K562 (cell line): ENCODE data around the gene NLRP6. TPM values are rescaled to one million over a fixed set of nuclear protein-coding genes. Genes with fewer than 3 reads are reported as not detected.
"Not testable (repeated sequence)": the region's sequence is repeated elsewhere in the genome, so short reads cannot be mapped to it uniquely, and the experiment has no call there.

Source experiments
- ATAC-seq: fragments of 200-7000 bp; cut with Tn5 transposase; 3 replicates; pipeline ENCODE4 v1.9.1; 2020; ENCODE audit warnings: moderate library complexity
- BruUV-seq: library from RNA; stranded (reverse); fragments of 400-500 nt; replicated peaks from 2 replicates; lab custom pipeline; 2021; lab: Mats Ljungman, UMichigan
- CTCF ChIA-PET: fragments of 300-600 bp; formaldehyde crosslinking; extraction: SDS; loops from one replicate; lab custom pipeline; 2021; ENCODE audit warnings: low intra/inter-chr PET ratio; lab: Yijun Ruan, JAX
- POLR2A ChIA-PET: fragments of 300-600, 350-650 bp; sonication (Branson Sonifier 250); formaldehyde crosslinking; extraction: SDS; loops from one replicate; lab custom pipeline; 2021; ENCODE audit warnings: antibody characterized with exemption, inconsistent platforms; lab: Yijun Ruan, JAX
- DNase-seq, 4 experiments: peaks; one replicate each; pipeline versions ENCODE4 v3.0.0 to v3.0.0-alpha.2; 2011 to 2018; ENCODE audit warnings: low spot score in 3 of 4, mixed read lengths in 3 of 4; ENCODE audit errors: extremely low read depth in 1 of 4
- FAIRE-seq: peaks from 2 replicates; lab custom pipeline; 2011; peaks lifted over from hg19 to GRCh38; lab: Jason Lieb, UNC
- H2AFZ ChIP-seq: 2 replicates; pipeline ENCODE4 v1.6.0; 2011; ENCODE audit warnings: low read depth, low read length, control low read depth, inconsistent platforms
- H3K27ac ChIP-seq: fragments of 200-600 bp; 3 replicates; pipeline ENCODE4 v1.8.0; 2011; ENCODE audit warnings: low read depth, mild to moderate bottlenecking, control low read depth, inconsistent platforms, low read length, moderate library complexity, mixed read lengths; ENCODE audit errors: extremely low read depth
- H3K27me3 ChIP-seq, 2 experiments: fragments of 300-600 bp in 1 of 2; 2 replicates in 1 of 2; 3 replicates in 1 of 2; pipeline versions ENCODE4 v1.6.0 to v1.8.0; 2011; ENCODE audit warnings: inconsistent platforms in 2 of 2, low read length in 2 of 2, mild to moderate bottlenecking in 1 of 2, mixed read lengths in 1 of 2, moderate library complexity in 1 of 2; ENCODE audit not compliant: control insufficient read depth in 2 of 2, insufficient read depth in 2 of 2
- H3K36me3 ChIP-seq: fragments of 300-600 bp; 3 replicates; pipeline ENCODE4 v1.8.0; 2011; ENCODE audit warnings: mild to moderate bottlenecking, low read length, inconsistent platforms; ENCODE audit not compliant: control insufficient read depth, insufficient read depth
- H3K4me1 ChIP-seq, 2 experiments: fragments of 200-600 bp in 1 of 2; replicated peaks in 1 of 2; 2 replicates in 1 of 2; 3 replicates in 1 of 2; pipeline versions ENCODE4 v1.5.1 to v1.8.0; 2011; ENCODE audit warnings: inconsistent platforms in 2 of 2, low read length in 2 of 2, mild to moderate bottlenecking in 1 of 2, mixed read lengths in 1 of 2, moderate library complexity in 1 of 2; ENCODE audit not compliant: control insufficient read depth in 2 of 2, insufficient read depth in 2 of 2
- H3K4me2 ChIP-seq: 2 replicates; pipeline ENCODE4 v1.6.1; 2011; ENCODE audit warnings: low read length, control low read depth, inconsistent platforms, mixed read lengths; ENCODE audit not compliant: insufficient read depth
- H3K4me3 ChIP-seq: fragments of 200-600 bp; sonication (generic), shearing (Covaris generic); 2 replicates; pipeline ENCODE4 v1.5.1; 2016; ENCODE audit warnings: control low read depth, inconsistent platforms
- H3K79me2 ChIP-seq: fragments of 200-600 bp; 3 replicates; pipeline ENCODE4 v1.8.0; 2011; ENCODE audit warnings: low read length, inconsistent platforms; ENCODE audit not compliant: control insufficient read depth, insufficient read depth
- H3K9ac ChIP-seq, 2 experiments: 2 replicates each; pipeline versions ENCODE4 v1.6.0 to v1.6.1; 2011; ENCODE audit warnings: low read depth in 2 of 2, low read length in 2 of 2, control low read depth in 1 of 2, inconsistent platforms in 1 of 2, mild to moderate bottlenecking in 1 of 2, mixed read lengths in 1 of 2; ENCODE audit not compliant: insufficient read depth in 1 of 2
- H3K9me1 ChIP-seq: one replicate; pipeline ENCODE4 v1.6.0; 2011; ENCODE audit warnings: inconsistent platforms, mild to moderate bottlenecking, low read length, moderate library complexity; ENCODE audit not compliant: control insufficient read depth, insufficient read depth
- H3K9me3 ChIP-seq: replicated peaks from 2 replicates; pipeline ENCODE4 v1.5.1; 2011; ENCODE audit warnings: low read depth, low read length, inconsistent platforms; ENCODE audit not compliant: control insufficient read depth, insufficient read depth
- H4K20me1 ChIP-seq: replicated peaks from 2 replicates; pipeline ENCODE4 v1.6.1; 2011; ENCODE audit warnings: low read length, inconsistent platforms, mixed read lengths; ENCODE audit not compliant: control insufficient read depth, insufficient read depth
- TFAP4 ChIP-seq: sonication (generic); formaldehyde crosslinking; IDR thresholded peaks from 2 replicates; pipeline ENCODE4 v1.8.0; 2022; ENCODE audit warnings: missing genetic modification reagents, mild to moderate bottlenecking, moderate library complexity, borderline replicate concordance
- ZBTB7A ChIP-seq: IDR thresholded peaks from 2 replicates; pipeline ENCODE4 v1.6.1; 2011; ENCODE audit warnings: low read depth, mild to moderate bottlenecking, low read length, moderate library complexity, borderline replicate concordance; ENCODE audit not compliant: control insufficient read depth
- WGBS: fragments of 100-300 bp; shearing (Covaris generic); methylation state at CpG from one replicate; pipeline ENCODE4 v1.1.6; 2016; ENCODE audit warnings: low coverage, mixed read lengths; ENCODE audit not compliant: insufficient coverage; ENCODE audit errors: missing lambda C conversion rate; 5-methylcytosine and 5-hydroxymethylcytosine counted together
- in situ Hi-C: fragments of 300-500 bp; cut with MboI; formaldehyde crosslinking; loops from 4 replicates; pipeline ENCODE4 v1.15.0; 2018; ENCODE audit warnings: inconsistent platforms, mixed read lengths
- intact Hi-C: fragments of 100-400 bp; cut with micrococcal nuclease; formaldehyde crosslinking; loops from 2 replicates; pipeline ENCODE4 v1.14.2; 2022
- polyA plus RNA-seq, 8 experiments: library from polyadenylated mRNA; depleted of rRNA in 4 of 8; stranded (reverse) in 5 of 8; unstranded in 3 of 8; fragments of >200 nt; fragmentation: Nextera tagmentation in 2 of 8; fragmentation: Illumina TruSeq in 1 of 8; extraction: Ambion mirVana in 2 of 8; extraction: Trizol in 1 of 8; gene quantifications; 2 replicates each; pipeline versions ENCODE4 v1.2.1 to v1.2.3, GENCODE V29; 2011 to 2014; ENCODE audit warnings: inconsistent platforms in 1 of 8, missing spikeins in 1 of 8
- total RNA-seq, 7 experiments: library from RNA; depleted of rRNA in 6 of 7; stranded (reverse); fragments of >200 nt in 6 of 7; fragmentation: Illumina TruSeq in 2 of 7; extraction: Trizol in 2 of 7; gene quantifications; 2 replicates each; pipeline versions ENCODE4 v1.2.1 to v1.2.3, GENCODE V29; 2011 to 2021; ENCODE audit warnings: low replicate concordance in 1 of 7

The NLRP6 gene
- total and polyA plus RNA-seq, 9 of the 15 experiments (the other 6 are each of a cell fraction or from before 2014, with no cell fraction given) = 0.03 to 0.18 (median 0.15) TPM; not detected in 5

DNA sequence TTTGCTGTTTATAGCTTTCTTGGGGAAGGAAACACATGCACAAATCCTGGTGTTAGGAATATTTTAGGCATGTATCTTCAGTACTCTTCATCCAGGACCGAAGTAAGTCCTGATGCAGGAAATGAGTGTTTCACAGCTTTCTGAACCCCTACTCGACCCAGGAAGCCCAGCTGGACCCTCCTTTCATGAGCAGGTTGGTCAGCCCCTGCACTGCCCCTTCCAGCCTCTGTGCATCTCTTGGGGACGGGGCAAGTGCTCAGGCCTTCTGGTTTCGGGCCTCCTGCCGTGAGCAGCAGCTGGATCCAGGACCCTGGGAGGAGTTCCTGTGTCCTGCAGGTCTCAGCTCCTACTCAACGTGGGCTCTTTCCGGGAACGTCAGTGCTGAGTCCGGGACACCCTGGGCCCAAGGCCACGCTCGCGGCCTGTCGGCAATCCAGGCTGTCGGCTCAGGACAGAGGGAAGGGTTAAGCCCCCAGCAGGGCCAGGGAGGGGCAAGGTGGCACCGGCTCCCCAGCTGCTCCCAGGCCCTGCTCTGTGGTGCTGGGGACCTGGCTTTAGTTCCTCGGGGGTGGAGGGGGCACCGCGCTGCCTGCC is 31.9 kb downstream of the NLRP6 start:
- H4K20me1 ChIP-seq, BruUV-seq, H3K9me1 ChIP-seq: not testable (repeated sequence)
- intact Hi-C loops = loop anchor here (5.0 kb wide), 1 partner anchor 43 kb away; no protein-coding TSS in a partner anchor
- peak; percentile 2; the same call in 2 of the 3 replicates for ATAC-seq
- peak overlapping the region; percentile 67; the same call in 2 of the 3 replicates for H3K27ac ChIP-seq
- POLR2A ChIA-PET = interaction anchor here (0.6 to 1.5 kb wide), 3 partner anchors 8 to 59 kb away, joined by 4 to 9 read pairs (median 6); no protein-coding TSS in a partner anchor
- peak; percentile 27; the same call in 1 of the 2 replicates for TF ChIP-seq ZBTB7A
- peak; percentile 43; the same call in 1 of the 2 replicates for TF ChIP-seq TFAP4
- TF ChIP-seq, all 486 proteins: peak for 2; not testable (repeated sequence) for 484
- CTCF ChIA-PET, H3K27me3 ChIP-seq, H2AFZ ChIP-seq, H3K36me3 ChIP-seq, FAIRE-seq, DNase-seq, H3K9me3 ChIP-seq: not testable (repeated sequence)
- Histone ChIP-seq H3K4me3 (peak overlapping the region; percentile 45), H3K4me2 (peak overlapping the region; percentile 74), H3K9ac (peak overlapping the region; percentile 65 to 90), H3K79me2 (peaks cover 56% of the 10 kb centered on the region), H3K4me1 (peaks cover 38 to 43% of the 10 kb centered on the region in 2 experiments)
- WGBS = 13% methylated on average over 5 of the region's 18 CpGs
- in situ Hi-C loops = loop anchor here (5.0 kb wide), 1 partner anchor 42 kb away; no protein-coding TSS in a partner anchor

GRCh38 chr11:311013-311748 is 33.0 kb downstream of the NLRP6 start:
- H3K4me1 ChIP-seq = peaks cover 27 to 53% of the 10 kb centered on the region in 2 experiments
- peak overlapping the region; percentile 0 to 82; a peak in 3 of 4 replicates for H3K9ac ChIP-seq
- peak overlapping the region; percentile 87 for H3K27ac ChIP-seq
- H3K36me3 ChIP-seq = peaks cover 17% of the 10 kb centered on the region; the same call in 1 of the 3 replicates
- CTCF ChIA-PET, BruUV-seq, DNase-seq, H3K27me3 ChIP-seq, H4K20me1 ChIP-seq, H3K9me3 ChIP-seq, H3K9me1 ChIP-seq: not testable (repeated sequence)
- H3K4me3 ChIP-seq = peak overlapping the region; percentile 17; the same call in 1 of the 2 replicates
- FAIRE-seq = peak; percentile 56
- in situ Hi-C loops (loop anchor here (5.0 kb wide), 1 partner anchor 41 kb away; no protein-coding TSS in a partner anchor), intact Hi-C loops (loop anchor here (5.0 kb wide), 1 partner anchor 44 kb away; no protein-coding TSS in a partner anchor)
- peak; percentile 47 for ATAC-seq
- 0% methylated on average over 5 of the region's 71 CpGs for WGBS
- H2AFZ ChIP-seq = peak overlapping the region; percentile 45; the same call in 1 of the 2 replicates
- POLR2A ChIA-PET = interaction anchor here (0.6 to 2.1 kb wide), 2 partner anchors 16 to 450 kb away, joined by 3 to 9 read pairs; no protein-coding TSS in a partner anchor
- peaks cover 67% of the 10 kb centered on the region for H3K79me2 ChIP-seq
- peak overlapping the region; percentile 95 for H3K4me2 ChIP-seq
